Measurements from ENCODE around the gene ZNF692.

GRCh38 chr1:248828845-248829244, 30.0 kb downstream of the ZNF692 start:
- TF ChIP-seq CTCF (IDR thresholded peaks at IDR 0.05; ENCODE audit: insufficient read depth, low read length, poor library complexity, severe bottlenecking): no peak
- no peak for TF ChIP-seq EZH2phosphoT487 (conservative IDR thresholded peaks at IDR 0.05; ENCODE audit: low read length)

Measured in SU-DHL-6 (cell line).